Activated CD4-positive, CD25-positive, alpha-beta regulatory T cell treated with anti-CD3 and anti-CD28 coated beads, Interleukin-2, amount 50 U/mL, for 16 hours (primary cell): ENCODE data around the gene KHDC1.
"Not testable (repeated sequence)": the region's sequence is repeated elsewhere in the genome, so short reads cannot be mapped to it uniquely, and the experiment has no call there.

Experiments
- DNase-seq: peaks from one replicate; pipeline ENCODE4 v3.0.0-alpha.2; 2020; ENCODE audit warnings: low read depth, low spot score

KHDC1 gene

DNA sequence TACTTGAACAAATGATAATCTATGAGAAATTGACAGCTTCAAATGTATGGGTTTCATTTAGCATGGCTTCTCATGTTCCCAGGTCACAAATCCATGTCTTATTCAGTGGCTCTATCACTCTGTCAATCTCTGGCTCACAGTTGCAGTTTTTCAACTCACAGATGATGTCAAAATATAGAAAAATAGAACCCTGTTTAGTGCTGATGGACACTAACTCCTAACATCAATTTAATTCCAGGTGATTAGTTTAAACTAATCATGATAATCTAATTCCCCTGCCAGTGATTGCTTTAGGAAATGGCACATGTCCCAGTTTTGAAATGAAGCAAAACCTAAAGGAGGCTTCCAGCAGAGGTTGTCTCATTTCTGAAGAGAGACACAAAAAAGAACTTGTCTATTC lies 13.0 kb downstream of the KHDC1 start:
- DNase-seq, result no peak

DNA sequence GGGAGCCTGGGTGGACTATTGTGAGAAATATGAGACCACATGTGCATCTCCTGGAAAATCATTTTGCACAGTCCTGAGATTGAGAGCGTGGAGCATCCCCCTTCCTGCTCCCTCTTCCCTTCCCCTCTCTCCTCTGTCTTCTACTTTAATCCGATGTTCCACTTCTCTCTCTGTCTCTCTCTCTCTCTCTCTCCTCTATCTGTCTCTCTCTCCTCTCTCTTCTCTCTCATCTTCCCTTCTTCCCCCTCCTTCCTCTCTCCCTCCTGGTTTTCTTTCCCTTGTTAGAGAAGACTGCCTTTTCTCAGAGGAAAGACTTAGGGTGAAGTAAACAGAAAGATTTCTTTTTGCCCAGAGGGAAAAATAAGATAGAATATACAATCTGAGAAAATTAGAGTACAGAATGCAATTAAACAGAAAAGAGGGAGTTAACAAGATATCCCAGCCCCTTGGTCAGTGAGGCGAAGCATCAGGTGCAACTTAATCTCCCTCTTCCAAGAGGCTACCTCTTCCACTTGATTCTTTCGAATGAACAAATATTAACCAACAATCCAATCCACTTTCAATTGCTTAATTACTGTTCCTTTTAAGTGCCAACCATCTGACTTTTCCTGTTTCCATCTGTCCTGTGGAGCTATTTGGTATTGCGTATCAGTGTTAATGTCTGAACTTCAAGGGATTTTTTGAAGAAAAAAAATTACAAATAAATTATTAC lies 14.6 kb downstream of the KHDC1 start:
- no peak for DNase-seq

DNA sequence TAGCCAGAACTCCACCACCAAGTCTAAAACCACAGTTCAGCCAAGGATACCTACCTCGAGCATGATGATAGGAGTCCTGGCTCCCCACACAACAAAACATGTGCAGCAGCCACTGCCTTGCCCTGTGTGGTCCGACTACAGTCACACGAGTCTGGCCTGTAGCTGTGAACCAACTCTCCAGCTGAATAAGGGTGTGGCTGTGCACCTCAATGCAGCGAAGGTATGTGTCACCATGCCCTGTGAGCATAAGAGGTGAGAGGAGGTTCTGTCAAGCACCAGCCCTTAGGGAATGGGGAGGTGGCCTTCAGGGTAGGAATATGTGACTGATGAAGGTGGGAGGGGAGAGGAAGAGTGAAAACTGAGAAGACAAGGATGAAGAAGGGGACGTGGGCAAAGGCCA lies 21.0 kb downstream of the KHDC1 start:
- DNase-seq, result no peak

DNA sequence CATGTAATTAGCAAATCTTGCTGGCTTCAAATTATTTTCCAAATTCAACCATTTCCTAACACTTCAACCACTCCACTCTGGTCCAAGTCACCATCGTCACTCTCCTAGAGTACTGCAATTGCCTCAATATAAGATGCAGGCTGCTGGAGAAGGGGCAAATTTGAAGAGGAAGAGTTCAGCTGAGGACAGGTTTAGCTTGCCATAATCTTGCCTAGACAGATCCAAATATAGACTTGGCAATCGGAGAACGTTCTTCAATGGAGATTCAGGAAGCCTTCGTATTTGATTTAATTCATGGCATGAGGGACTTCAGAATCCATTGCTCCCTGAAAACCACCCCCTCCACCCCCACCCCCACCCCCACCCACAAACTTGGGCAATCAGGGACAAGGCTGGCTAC lies 22.3 kb downstream of the KHDC1 start:
- no peak for DNase-seq

DNA sequence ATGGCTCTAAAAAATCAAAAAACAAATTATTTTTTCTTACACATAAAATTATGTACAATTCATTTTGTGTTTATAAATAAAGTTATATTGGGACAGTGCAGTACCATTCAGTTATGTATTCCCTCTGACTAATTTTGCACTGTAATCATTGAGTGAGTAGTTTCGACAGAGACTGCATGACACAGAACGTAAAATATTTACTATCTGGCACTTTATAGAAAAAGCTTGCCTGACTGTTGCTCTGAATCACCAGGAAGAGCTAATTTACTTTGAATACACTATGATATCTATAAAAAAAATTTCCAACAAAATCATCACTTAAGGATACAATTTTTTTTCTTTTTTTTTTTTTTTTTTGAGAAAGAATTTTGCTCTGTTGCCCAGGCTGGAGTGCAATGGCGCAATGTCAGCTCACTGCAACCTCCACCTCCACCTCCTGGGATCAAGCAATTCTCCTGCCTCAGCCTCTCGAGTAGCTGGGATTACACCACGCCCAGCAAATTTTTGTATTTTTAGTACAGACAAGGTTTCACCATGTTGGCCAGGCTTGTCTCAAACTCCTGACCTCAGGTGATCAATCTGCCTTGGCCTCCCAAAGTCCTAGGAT lies 26.7 kb downstream of the KHDC1 start:
- DNase-seq, result no peak

DNA sequence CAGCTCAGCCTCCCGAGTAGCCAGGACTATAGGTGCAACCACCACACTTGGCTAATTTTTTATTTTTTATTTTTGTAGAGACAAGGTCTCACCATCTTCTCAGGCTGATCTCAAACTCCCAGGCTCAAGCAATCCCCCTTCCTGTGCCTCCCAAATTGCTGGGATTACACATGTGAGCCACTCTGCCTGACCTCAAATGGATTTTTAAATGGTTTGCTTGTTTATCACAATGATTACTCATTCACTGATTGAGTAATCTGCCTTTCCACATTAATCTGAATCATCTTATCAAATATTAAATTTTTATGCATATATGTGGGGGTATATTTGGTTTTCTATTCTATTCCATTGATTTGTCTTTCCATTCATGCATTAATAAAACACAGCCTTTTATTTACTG lies 28.3 kb downstream of the KHDC1 start:
- no peak for DNase-seq

DNA sequence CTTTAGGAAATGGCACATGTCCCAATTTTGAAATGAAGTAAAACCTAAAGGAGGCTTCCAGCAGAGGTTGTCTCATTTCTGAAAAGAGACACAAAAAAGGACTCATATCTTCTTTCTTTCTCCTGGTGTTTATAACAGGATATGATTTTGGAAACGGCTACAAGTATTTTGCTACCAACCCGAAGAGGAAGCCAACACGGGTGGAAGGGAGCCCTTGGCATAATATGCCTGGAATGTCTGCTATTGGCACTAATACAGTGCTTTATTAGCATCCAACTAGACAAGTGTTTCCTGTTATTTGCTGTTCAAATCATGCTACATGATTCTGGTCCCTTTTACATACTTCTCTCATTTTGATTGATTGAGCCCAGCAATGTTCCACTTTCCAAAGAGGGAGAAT lies 29.0 kb downstream of the KHDC1 start:
- DNase-seq, result not testable (repeated sequence)

DNA sequence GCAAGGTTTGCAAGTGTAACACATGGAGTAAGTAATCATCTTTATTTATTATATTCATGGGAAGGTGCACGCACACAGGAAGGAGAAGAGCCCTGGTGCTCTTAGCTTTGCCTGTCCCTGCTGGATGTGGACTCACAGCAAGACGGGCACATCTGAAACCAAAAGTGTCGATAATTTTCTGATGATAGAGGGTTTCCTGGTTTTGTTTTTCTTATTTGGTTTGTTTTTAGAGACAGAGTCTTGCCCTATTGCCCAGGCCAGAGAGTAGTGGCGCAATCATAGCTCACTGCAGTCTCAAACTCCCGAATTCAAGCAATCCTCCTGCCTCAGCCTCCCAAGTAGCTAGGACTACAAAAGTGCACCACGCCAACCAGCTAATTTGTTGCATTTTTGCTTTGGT lies 29.9 kb downstream of the KHDC1 start:
- no peak for DNase-seq

DNA sequence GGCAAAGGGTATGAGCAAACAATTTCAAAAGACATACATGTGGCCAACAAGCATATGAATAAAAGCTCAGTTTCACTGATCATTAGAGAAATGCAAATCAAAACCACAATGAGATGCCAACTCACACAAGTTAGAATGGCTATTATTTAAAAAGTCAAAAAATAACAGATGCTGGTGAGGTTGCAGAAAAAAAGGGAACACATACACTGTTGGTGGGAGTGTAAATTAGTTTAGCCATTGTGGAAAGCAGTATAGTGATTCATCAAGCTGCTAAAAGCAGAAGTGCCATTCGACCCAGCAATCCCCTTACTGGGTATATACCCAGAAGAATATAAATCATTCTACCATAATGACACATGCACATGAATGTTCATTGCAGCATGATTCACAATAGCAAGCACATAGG lies 31.0 kb downstream of the KHDC1 start:
- no peak for DNase-seq

DNA sequence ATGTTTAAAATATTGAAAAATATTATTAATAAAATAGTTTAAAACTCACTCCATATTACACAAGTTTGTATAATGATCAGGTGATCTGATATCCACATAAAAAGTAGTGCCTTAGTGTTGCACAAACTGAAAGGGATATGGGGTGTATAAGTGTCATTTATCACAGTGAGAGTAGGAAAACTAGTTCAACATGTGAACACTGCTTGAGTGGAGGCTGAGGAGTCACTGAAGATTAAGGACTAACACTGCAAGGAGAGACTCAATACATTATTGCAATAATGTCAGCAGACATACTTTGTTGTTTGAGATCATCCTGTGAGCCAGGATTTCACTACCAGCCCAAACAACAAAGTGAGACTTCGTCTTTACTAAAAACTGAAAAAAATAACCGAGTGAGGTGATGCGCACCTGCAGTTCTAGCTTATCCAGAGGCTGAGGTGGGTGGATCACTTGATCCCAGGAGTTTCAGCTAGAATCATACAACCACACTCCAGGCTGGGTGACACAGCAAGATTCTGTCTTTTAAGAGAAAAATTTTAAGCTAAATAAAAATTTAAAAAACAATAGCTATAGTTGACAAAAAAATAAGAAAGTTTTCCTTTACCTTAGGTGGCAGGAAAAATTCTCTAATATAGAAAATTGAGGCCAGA lies 35.3 kb downstream of the KHDC1 start:
- DNase-seq, result no peak

DNA sequence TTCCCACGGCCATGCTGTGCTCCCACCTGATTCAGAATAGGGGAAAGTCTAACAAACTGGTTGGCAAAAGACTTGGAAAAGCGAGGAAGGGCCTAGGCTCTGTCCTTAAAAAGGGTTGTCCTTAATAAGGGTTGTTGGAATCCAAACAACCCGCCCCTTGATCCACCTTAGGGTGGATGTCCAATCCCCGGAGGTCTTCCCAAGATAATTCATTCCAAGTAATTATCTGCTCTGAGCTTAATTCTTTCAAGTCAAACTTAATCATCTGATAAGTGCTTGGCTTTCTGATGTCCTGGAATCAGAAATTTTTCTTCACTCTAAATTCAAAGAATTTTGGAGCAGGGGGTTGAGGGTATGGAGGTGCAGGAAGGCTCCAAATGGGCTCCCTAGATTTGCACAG lies 37.6 kb downstream of the KHDC1 start, which contains the start of gene KHDC1L:
TSS of gene KHDC1L (minus strand) at position 101 of the 400 bp plus-strand sequence. CDS start at position 13, 88 bp downstream.
- DNase-seq, result no peak

DNA sequence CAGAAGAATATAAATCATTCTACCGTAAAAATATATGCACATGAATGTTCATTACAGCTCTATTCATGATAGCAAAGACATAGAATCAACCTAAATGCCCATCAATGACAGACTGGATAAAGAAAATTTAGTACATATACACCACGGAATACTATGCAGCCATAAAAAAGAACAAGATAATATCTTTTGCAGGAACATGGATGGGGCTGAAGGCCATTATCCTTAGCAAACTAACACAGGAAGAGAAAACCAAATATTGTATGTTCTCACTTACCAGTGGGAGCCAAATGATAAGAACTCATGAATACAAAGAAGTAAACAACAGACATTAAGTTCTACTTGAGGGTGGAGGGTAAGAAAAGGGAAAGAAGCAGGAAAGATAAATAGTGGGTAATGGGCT lies 46.1 kb downstream of the KHDC1 start:
- no peak for DNase-seq

DNA sequence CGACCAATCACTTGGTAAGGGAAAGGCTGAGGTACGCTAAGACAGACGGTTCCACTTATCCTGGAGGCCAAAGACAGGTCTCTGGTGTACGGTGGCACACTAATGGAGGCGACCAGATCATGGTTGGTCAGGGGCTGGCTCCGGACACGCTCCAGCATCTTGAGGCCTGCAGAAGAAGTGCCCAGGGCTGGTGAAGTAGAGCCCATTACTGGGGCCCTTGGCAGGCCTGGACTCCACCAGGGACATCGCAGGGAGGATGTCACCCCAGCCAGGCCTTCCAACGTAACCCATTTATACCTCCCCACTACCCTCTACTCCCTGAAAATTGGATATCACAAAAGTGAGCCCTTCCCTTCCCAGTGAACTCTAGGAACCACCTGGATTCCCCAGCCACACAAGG lies 53.9 kb downstream of the KHDC1 start:
- DNase-seq, result no peak

DNA sequence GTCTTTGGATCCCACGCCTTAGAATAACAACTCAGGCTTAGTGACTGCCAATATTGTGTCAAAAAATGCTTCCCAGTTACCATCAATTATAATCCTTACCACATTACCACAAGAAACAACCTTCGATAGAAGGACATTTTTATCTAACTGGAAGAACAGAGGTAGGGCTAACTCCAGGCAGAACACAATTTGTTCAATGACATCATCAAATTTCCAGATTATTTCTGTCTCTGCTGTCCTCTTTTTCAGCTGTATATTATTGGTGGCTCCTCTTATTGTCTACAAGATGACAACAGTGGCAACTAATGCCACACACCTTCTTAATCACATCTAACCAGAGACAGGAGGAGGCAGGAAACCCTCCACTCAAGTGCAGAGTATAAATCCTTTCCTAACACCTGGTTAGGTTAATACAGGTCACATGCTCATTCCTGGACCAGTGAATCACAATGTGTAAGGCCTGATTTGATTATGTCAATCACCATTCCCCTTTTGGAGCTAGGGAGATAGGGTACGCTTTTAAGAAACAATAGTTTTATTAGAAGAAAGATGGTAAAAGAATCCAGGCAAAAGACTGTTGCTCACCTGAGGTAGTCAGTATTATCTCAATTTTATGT lies 55.7 kb downstream of the KHDC1 start:
- no peak for DNase-seq

DNA sequence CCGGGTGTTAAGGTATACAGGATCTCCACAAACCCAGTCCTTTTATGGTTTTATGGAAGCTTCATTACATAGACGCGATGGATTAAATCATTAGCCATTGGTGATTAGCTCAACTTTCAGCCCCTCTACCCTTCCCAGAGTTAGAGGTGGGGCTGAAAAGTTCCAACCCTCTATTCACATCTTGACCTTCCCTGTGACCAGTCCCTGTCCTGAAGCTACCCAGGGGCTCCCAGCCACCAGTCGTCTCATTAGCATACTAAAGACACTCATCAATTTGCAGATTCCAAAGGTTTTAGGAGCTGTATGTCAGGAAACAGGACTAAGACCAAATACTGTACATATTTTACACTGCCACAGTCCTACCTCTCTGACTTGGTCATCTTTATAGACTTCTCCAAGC lies 58.7 kb downstream of the KHDC1 start:
- no peak for DNase-seq

DNA sequence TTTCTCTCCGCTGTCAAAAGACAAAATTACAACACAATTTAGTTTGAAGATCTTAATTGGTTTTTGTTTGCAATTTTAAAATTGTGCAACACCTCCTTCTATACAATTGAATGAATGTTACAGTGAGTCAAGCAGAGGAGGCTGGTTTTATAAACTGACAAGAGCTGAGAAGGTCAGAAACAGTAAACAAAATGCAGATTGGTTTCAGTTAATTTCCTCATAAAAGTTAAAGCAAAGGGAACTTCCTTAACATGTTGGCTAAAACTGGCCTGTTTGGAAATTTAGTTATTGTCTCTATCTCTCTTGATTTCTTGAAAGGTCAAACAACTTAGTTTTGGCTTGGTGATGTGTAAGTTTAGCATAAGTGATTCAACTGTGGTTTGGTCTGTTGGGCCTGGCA lies 59.9 kb downstream of the KHDC1 start:
- DNase-seq, result no peak

DNA sequence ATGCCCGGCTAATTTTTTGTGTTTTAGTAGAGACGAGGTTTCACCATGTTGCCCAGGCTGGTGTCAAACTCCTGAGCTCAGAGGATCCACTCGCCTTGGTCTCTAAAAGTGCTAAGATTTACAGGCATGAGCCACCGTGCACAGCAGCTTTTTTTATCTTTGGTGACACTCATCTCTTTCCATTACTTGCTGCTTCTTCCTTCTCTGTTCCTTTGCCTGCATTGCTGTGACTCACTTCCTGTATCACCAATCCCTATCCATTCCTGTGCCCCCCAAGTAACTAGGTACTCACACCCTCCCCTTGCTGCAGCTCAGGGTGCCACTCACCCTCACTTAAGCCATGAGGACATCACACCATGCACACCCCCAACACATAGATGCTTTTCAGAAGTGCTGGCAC lies 62.3 kb downstream of the KHDC1 start:
- DNase-seq, result no peak

DNA sequence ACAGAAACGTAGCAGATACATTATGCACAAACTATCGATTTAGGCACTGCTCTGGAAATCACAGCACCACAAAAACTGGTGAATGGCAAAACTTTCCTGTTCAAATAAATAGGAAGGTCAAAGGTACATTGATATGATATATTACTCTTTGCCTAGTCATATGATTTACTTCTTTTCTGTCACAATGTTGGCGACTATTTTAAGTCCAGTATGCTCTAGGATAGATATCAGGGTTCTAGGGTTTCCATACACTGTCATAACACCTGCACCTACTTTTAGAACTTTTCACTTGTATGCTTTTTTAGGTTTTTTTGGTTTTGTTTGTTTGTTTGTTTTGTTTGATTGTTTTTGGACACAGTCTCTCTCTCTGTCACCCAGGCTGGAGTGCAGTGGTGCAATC lies 62.7 kb downstream of the KHDC1 start:
- DNase-seq, result no peak

DNA sequence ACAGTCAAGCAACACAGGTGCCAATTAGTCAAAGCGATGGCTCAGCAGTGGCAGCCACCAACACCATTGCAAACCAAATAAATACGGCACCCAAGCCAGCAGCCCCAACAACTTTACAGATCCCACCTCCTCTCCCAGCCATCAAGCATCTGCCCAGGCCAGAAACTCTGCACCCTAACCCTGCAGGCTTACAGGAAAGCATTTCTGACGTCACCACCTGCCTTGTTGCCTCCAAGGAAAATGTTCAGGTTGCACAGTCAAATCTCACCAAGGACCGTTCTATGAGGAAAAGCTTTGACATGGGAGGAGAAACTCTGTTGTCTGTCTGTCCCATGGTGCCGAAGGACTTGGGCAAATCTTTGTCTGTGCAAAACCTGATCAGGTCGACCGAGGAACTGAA lies 68.3 kb downstream of the KHDC1 start:
- no peak for DNase-seq

DNA sequence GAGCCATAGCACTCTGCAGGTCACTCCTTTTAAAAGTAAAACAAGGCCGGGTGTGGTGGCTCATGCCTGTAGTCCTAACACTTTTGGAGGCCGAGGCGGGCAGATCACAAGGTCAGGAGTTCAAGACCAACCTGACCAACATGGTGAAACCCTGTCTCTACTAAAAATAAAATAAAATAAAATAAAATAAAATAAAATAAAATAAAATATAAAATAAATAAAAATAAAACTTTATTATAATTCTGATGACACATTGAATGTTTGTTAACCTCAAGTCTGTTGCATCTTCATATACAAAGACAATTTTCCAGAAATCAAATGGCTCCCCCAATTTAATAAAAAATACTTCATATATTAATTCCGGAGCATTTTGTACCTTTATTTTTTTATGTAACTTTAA lies 69.7 kb downstream of the KHDC1 start:
- not testable (repeated sequence) for DNase-seq
